Smooth muscle cell of the brain vasculature (primary cell): ENCODE results near the gene LRRC2.

Experiments used
- DNase-seq: peaks from one replicate; pipeline ENCODE4 v3.0.0-alpha.2; 2012; ENCODE audit warnings: low read depth, low spot score

LRRC2 gene

GRCh38 chr3:46480491-46481195, 85.5 kb downstream of the LRRC2 start:
- DNase-seq: no peak

- DNase-seq: no peak
These were observed 86.4 kb downstream of the LRRC2 start for GRCh38 chr3:46479696-46480095.

- no peak for DNase-seq
These were observed 87.1 kb downstream of the LRRC2 start for GRCh38 chr3:46479021-46479420.

- DNase-seq: no peak
These were observed 87.8 kb downstream of the LRRC2 start for GRCh38 chr3:46478341-46478740.

GRCh38 chr3:46477756-46478155, 88.3 kb downstream of the LRRC2 start:
- no peak for DNase-seq

- no peak for DNase-seq
These were observed 89.0 kb downstream of the LRRC2 start for GRCh38 chr3:46477145-46477544.

- no peak for DNase-seq
These were observed 93.4 kb downstream of the LRRC2 start for GRCh38 chr3:46472736-46473135.

GRCh38 chr3:46471371-46471914, 94.7 kb downstream of the LRRC2 start:
- DNase-seq: no peak

GRCh38 chr3:46470831-46471230, 95.3 kb downstream of the LRRC2 start:
- no peak for DNase-seq

- DNase-seq: no peak
These were observed 96.3 kb downstream of the LRRC2 start for GRCh38 chr3:46469680-46470357.

GRCh38 chr3:46468753-46469600, 97.1 kb downstream of the LRRC2 start:
- DNase-seq: no peak

- DNase-seq: no peak
These were observed 98.5 kb downstream of the LRRC2 start for GRCh38 chr3:46467562-46467961.

- no peak for DNase-seq
These were observed 99.2 kb downstream of the LRRC2 start for GRCh38 chr3:46466871-46467403.

- DNase-seq: no peak
These were observed 99.8 kb downstream of the LRRC2 start for GRCh38 chr3:46466273-46466672.
